ENCODE results near the gene STK11. TPM values are rescaled to one million over a fixed set of nuclear protein-coding genes. Genes with fewer than 3 reads are reported as not detected.

Gene STK11
- total RNA-seq, 1 donor from 2014 or later, result 64.8 TPM

DNA sequence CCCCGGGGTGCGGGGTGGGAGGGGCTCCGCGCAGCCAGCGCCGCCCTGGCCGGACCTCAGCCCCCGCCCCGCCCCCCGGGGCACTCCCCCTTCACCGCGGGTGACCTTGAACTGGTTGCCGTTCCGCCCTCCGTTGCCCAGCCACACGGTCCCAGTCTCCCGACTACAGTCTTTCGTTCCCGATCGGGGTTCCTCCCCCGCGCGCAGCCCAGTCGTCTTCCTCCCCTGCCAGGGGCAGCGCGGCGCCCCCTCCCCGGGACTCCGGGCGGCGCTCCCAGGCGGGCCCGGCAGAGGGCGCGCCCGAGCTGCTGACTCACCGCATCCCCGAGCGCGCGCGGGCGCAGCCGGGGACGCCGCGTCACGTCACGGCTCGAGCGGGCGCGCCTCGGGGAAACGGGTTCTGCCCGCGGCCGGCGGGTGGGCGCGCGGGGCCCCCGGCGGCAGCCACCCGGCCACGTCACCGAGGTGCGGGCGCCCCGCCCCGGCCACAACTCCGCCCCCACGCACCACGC, 43.3 kb downstream of the STK11 start:
- H3K27ac Mint-ChIP-seq, result peak overlapping the region; percentile 66
- H3K4me1 Mint-ChIP-seq (ENCODE audit: unreplicated experiment), result no peaks in the 10 kb centered on the region
- H3K4me3 Mint-ChIP-seq, result peak overlapping the region; percentile 84
- peak; percentile 90 for TF ChIP-seq CTCF (conservative IDR thresholded peaks at IDR 0.05)
- H3K36me3 Mint-ChIP-seq, result peaks cover 4% of the 10 kb centered on the region
- H3K27me3 Mint-ChIP-seq, result no peaks in the 10 kb centered on the region
- DNase-seq (ENCODE audit: extremely low spot score, unreplicated experiment), result peak; percentile 93
- H3K9me3 Mint-ChIP-seq, result no peaks in the 10 kb centered on the region

- Mint-ChIP-seq H3K9me3 (no peaks in the 10 kb centered on the region), H3K4me1 (ENCODE audit: unreplicated experiment) (no peaks in the 10 kb centered on the region), H3K27ac (peak overlapping the region; percentile 83), H3K27me3 (no peaks in the 10 kb centered on the region), H3K36me3 (peaks cover 4% of the 10 kb centered on the region), H3K4me3 (peak overlapping the region; percentile 89)
- TF ChIP-seq CTCF (conservative IDR thresholded peaks at IDR 0.05), result no peak
- DNase-seq (ENCODE audit: extremely low spot score, unreplicated experiment), result peak; percentile 94
Observed at GRCh38 chr19:1249298-1249989, 43.9 kb downstream of the STK11 start.

DNA sequence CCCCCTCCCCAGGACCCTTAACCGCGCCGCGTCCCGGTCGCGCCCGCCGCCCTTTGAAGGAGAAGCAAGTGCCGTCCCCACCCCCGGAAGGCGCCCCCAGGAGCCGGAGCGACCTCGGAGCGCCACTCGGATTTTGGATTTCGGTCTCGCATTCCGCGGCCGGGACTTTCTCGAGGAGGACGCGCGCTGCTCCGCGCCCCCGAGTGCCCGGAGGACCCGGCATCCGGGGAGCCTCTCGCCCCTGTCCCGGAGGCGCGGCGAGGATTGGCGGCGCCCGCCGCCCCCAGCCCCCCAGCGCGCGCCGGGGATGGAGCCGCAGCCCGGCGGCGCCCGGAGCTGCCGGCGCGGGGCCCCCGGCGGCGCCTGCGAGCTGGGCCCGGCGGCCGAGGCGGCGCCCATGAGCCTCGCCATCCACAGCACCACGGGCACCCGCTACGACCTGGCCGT, 44.4 kb downstream of the STK11 start:
- Mint-ChIP-seq H3K27ac (peak overlapping the region; percentile 83), H3K27me3 (no peaks in the 10 kb centered on the region), H3K9me3 (no peaks in the 10 kb centered on the region), H3K36me3 (peaks cover 9% of the 10 kb centered on the region), H3K4me3 (peak overlapping the region; percentile 89), H3K4me1 (ENCODE audit: unreplicated experiment) (no peaks in the 10 kb centered on the region)
- no peak for DNase-seq (ENCODE audit: extremely low spot score, unreplicated experiment)
- TF ChIP-seq CTCF (conservative IDR thresholded peaks at IDR 0.05), result no peak

DNA sequence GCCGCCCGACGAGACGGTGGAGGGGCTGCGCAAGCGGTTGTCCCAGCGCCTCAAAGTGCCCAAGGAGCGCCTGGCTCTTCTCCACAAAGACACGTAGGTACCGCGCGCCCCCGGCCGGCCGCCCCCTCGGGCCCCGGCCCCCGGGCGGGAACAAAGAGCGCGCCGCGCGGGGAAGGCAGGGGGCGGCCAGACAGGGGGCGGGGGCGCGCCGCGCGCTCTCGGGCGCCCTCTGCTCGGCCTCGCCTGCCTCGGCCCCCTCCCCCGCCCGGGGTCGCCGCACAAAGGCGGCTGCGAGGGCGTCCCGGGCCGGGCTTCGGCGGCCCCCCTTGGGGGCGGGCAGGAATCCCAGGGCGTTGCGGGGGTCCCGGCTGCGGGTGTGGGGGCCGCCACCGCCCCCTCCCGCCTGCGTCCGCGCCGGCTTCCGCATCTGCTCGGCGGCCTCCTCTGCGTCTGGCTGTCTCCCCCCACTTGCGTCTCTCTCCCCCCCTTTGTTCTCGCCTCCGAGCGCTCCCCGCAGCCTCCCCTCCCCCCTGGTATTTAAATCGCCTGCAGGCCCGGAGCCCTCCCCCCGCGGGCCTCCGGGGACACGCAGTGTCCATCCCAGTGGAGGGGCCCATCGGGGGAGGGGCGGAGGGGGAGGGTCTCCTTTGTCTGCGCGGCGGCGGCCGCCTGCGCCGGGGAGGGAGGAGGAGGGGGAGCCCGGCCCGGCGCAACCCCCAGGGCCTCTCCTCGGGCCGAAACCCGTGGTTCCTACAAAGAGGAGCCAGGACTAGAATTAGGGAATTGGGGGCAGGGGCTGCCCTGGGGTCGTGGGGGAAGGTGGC, 45.1 kb downstream of the STK11 start:
- H3K36me3 Mint-ChIP-seq, result peaks cover 9% of the 10 kb centered on the region
- peak overlapping the region; percentile 93 for H3K4me3 Mint-ChIP-seq
- H3K27me3 Mint-ChIP-seq, result no peaks in the 10 kb centered on the region
- no peaks in the 10 kb centered on the region for H3K4me1 Mint-ChIP-seq (ENCODE audit: unreplicated experiment)
- H3K27ac Mint-ChIP-seq, result peak overlapping the region; percentile 92
- no peak for DNase-seq (ENCODE audit: extremely low spot score, unreplicated experiment)
- TF ChIP-seq CTCF (conservative IDR thresholded peaks at IDR 0.05), result no peak
- no peaks in the 10 kb centered on the region for H3K9me3 Mint-ChIP-seq

DNA sequence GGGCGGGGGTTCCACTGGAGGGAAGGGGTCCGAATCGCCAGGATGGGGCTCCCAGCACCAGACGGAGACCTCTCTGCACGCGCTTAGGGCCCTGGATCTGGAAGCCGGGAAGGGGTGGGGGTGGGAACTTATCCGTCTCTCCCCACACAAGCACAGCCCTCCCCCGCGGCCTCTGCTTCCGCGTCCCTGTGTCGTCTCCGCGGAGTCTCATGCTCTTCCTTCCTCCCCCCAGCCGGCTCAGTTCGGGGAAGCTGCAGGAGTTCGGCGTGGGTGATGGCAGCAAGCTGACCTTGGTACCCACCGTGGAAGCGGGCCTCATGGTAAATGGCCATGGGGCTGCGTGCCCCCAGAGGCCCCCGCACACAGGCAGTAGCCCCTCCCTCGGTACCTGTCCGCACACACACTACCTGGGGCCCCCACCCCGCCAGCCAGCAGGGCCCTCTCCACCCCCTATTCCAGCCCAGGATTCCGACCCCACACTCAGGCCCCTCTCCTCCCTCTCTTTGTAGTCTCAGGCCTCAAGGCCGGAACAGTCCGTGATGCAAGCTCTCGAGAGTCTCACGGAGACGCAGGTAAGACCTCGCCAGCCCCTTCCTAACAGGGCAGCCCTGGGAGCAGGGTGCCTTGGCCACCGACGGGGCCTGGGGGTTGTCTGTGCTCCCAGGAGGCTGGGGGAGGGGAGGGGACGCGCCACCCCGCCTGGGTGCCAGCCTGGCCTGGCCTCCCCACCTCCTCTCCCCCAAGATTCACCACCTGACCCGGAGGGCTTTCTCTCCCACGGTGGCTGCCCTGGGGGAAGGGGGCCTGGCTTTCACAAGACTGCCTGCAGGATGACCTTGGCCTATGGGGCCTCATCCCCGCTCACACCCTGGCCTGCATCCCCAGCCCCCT, 46.0 kb downstream of the STK11 start:
- Mint-ChIP-seq H3K4me1 (ENCODE audit: unreplicated experiment) (no peaks in the 10 kb centered on the region), H3K9me3 (no peaks in the 10 kb centered on the region), H3K27ac (peak overlapping the region; percentile 92), H3K4me3 (peak overlapping the region; percentile 93), H3K27me3 (no peaks in the 10 kb centered on the region), H3K36me3 (peaks cover 9% of the 10 kb centered on the region)
- DNase-seq (ENCODE audit: extremely low spot score, unreplicated experiment), result no peak
- no peak for TF ChIP-seq CTCF (conservative IDR thresholded peaks at IDR 0.05)

Data from type B pancreatic cell (in vitro differentiated cells).